GM12878 (cell line): ENCODE data around the gene SLC25A29. TPM values are rescaled to one million over a fixed set of nuclear protein-coding genes. Genes with fewer than 3 reads are reported as not detected.

Experiments
- ATAC-seq: fragments of 200-7000 bp; cut with Tn5 transposase; 3 replicates; pipeline ENCODE4 v1.9.1; 2020; ENCODE audit warnings: mild to moderate bottlenecking, moderate library complexity
- BruUV-seq: library from RNA; stranded (reverse); fragments of 400-500 nt; replicated peaks from 2 replicates; lab custom pipeline; 2021; lab: Mats Ljungman, UMichigan
- CTCF ChIA-PET: fragments of 300-600 bp; sonication (Branson Sonifier 250); formaldehyde crosslinking; extraction: SDS; loops from one replicate; lab custom pipeline; 2021; ENCODE audit warnings: inconsistent platforms; lab: Yijun Ruan, JAX
- POLR2A ChIA-PET: fragments of 350-600 bp; formaldehyde crosslinking; extraction: SDS; loops from one replicate; lab custom pipeline; 2021; ENCODE audit warnings: inconsistent platforms; lab: Charles Lee
- RAD21 ChIA-PET: fragments of 300-600 bp; sonication (Branson Sonifier 250); formaldehyde crosslinking; loops from one replicate; lab custom pipeline; 2023; ENCODE audit warnings: antibody characterized with exemption; ENCODE audit not compliant: unreplicated experiment; lab: Charles Lee
- SMC1A ChIA-PET: fragments of 300-600 bp; sonication (Branson Sonifier 250); formaldehyde crosslinking; loops from one replicate; lab custom pipeline; 2023; ENCODE audit not compliant: unreplicated experiment, uncharacterized antibody; lab: Charles Lee
- DNase-seq: peaks from one replicate; pipeline ENCODE4 v3.0.0-alpha.2; 2011; ENCODE audit warnings: low read depth, low spot score
- FAIRE-seq: peaks from 3 replicates; lab custom pipeline; 2011; peaks lifted over from hg19 to GRCh38; lab: Jason Lieb, UNC
- H2AFZ ChIP-seq: 2 replicates; pipeline ENCODE4 v1.6.0; 2011; ENCODE audit warnings: low read depth, low read length, control low read depth; ENCODE audit not compliant: control insufficient read depth
- H3K27ac ChIP-seq: 2 replicates; pipeline ENCODE4 v1.5.1; 2011; ENCODE audit warnings: control low read depth; ENCODE audit not compliant: control insufficient read depth, insufficient read depth
- H3K27me3 ChIP-seq, 2 experiments: replicated peaks in 1 of 2; 2 replicates each; pipeline versions ENCODE4 v1.6.0 to v1.6.1; 2011; ENCODE audit warnings: low read length in 1 of 2; ENCODE audit not compliant: control insufficient read depth in 2 of 2, insufficient read depth in 2 of 2
- H3K36me3 ChIP-seq, 2 experiments: 2 replicates each; pipeline ENCODE4 v1.5.1; 2011; ENCODE audit warnings: low read length in 1 of 2; ENCODE audit not compliant: control insufficient read depth in 2 of 2, insufficient read depth in 2 of 2
- H3K4me1 ChIP-seq: 2 replicates; pipeline ENCODE4 v1.6.1; 2011; ENCODE audit warnings: mild to moderate bottlenecking, low read length, moderate library complexity, mixed read lengths; ENCODE audit not compliant: control insufficient read depth, insufficient read depth
- H3K4me2 ChIP-seq: 2 replicates; pipeline ENCODE4 v1.6.0; 2011; ENCODE audit warnings: control low read depth; ENCODE audit not compliant: control insufficient read depth, insufficient read depth
- H3K4me3 ChIP-seq: fragments of 200-600 bp; sonication (generic); 2 replicates; pipeline ENCODE4 v1.5.1; 2016
- H3K79me2 ChIP-seq: 2 replicates; pipeline ENCODE4 v1.6.0; 2011; ENCODE audit warnings: low read length; ENCODE audit not compliant: control insufficient read depth, insufficient read depth
- H3K9ac ChIP-seq: 2 replicates; pipeline ENCODE4 v1.8.0; 2011; ENCODE audit warnings: low read length, control low read depth, mixed read lengths; ENCODE audit not compliant: control insufficient read depth, insufficient read depth
- H3K9me3 ChIP-seq: replicated peaks from 3 replicates; pipeline ENCODE4 v1.5.1; 2011; ENCODE audit warnings: mild to moderate bottlenecking, low read length; ENCODE audit not compliant: control insufficient read depth, insufficient read depth
- H4K20me1 ChIP-seq: 2 replicates; pipeline ENCODE4 v1.6.0; 2011; ENCODE audit not compliant: control insufficient read depth, insufficient read depth
- LARP7 ChIP-seq: fragments of 450-650 bp; IDR thresholded peaks from 2 replicates; pipeline ENCODE4 v1.6.1; 2017; ENCODE audit warnings: mild to moderate bottlenecking
- NR2F1 ChIP-seq: fragments of 450-650 bp; conservative IDR thresholded peaks from 2 replicates; pipeline ENCODE4 v1.6.1; 2017; ENCODE audit warnings: mild to moderate bottlenecking
- RAD21 ChIP-seq: IDR thresholded peaks from 2 replicates; pipeline ENCODE4 v1.6.1; 2011; ENCODE audit warnings: mild to moderate bottlenecking, low read depth, low read length, moderate library complexity; ENCODE audit not compliant: insufficient read depth
- RCOR1 ChIP-seq: conservative IDR thresholded peaks from 2 replicates; pipeline ENCODE4 v1.6.1; 2012; ENCODE audit warnings: low read depth, low read length, improper control_type of control experiment
- SMAD1 ChIP-seq: fragments of 450-650 bp; IDR thresholded peaks from 2 replicates; pipeline ENCODE4 v1.6.1; 2018; ENCODE audit warnings: mild to moderate bottlenecking, low read depth; ENCODE audit not compliant: partially characterized antibody
- WGBS: methylation state at CpG from one replicate; pipeline ENCODE4 v1.1.6; 2016; ENCODE audit warnings: low lambda C conversion rate; ENCODE audit not compliant: insufficient replicate concordance, insufficient coverage; ENCODE audit errors: missing lambda C conversion rate; 5-methylcytosine and 5-hydroxymethylcytosine counted together
- in situ Hi-C: fragments of 300-500 bp; cut with MboI; formaldehyde crosslinking; loops from 9 replicates; pipeline ENCODE4 v1.14.3; 2018; ENCODE audit warnings: mixed read lengths
- intact Hi-C: fragments of 100-400 bp; cut with micrococcal nuclease; formaldehyde crosslinking; loops from one replicate; pipeline ENCODE4 v1.14.2; 2022; ENCODE audit not compliant: unreplicated experiment
- polyA plus RNA-seq, 11 experiments: library from polyadenylated mRNA; depleted of rRNA in 4 of 11; unstranded in 6 of 11; stranded (reverse) in 5 of 11; fragments of >200 nt; fragmentation: Nextera tagmentation in 4 of 11; fragmentation: Illumina TruSeq in 1 of 11; extraction: Ambion mirVana in 4 of 11; extraction: Trizol in 1 of 11; gene quantifications; 1 replicate in 1 of 11; 2 replicates in 10 of 11; pipeline versions ENCODE4 v1.2.1 to v1.2.3, GENCODE V29; 2011 to 2016; ENCODE audit warnings: inconsistent platforms in 2 of 11, missing spikeins in 2 of 11, low read depth in 1 of 11
- total RNA-seq, 4 experiments: library from RNA; depleted of rRNA in 3 of 4; stranded (reverse); fragments of >200 nt in 3 of 4; fragmentation: Illumina TruSeq in 1 of 4; extraction: Trizol in 1 of 4; gene quantifications; 2 replicates each; pipeline versions ENCODE4 v1.2.1 to v1.2.3, GENCODE V29; 2013 to 2021
- TF ChIP-seq, protein P1 (sequence below): fragments of 450-650 bp; IDR thresholded peaks from 2 replicates; pipeline ENCODE4 v1.6.1; 2017; ENCODE audit warnings: mild to moderate bottlenecking
- TF ChIP-seq, protein P2 (sequence below), 3 experiments: IDR thresholded peaks in 2 of 3; conservative IDR thresholded peaks in 1 of 3; 2 replicates each; pipeline ENCODE4 v1.5.1; 2011; ENCODE audit warnings: low read depth in 3 of 3, low read length in 3 of 3, mild to moderate bottlenecking in 3 of 3, control low read depth in 2 of 3, moderate library complexity in 2 of 3, inconsistent platforms in 1 of 3, mixed read lengths in 1 of 3; ENCODE audit not compliant: control insufficient read depth in 2 of 3, insufficient read depth in 1 of 3; ENCODE audit errors: extremely low read depth in 1 of 3

SLC25A29 gene
- total and polyA plus RNA-seq, 10 of the 15 experiments (the other 5 are each of a cell fraction or from before 2014, with no cell fraction given), result 0.42 to 13.3 (median 4.0) TPM; not detected in 1

DNA sequence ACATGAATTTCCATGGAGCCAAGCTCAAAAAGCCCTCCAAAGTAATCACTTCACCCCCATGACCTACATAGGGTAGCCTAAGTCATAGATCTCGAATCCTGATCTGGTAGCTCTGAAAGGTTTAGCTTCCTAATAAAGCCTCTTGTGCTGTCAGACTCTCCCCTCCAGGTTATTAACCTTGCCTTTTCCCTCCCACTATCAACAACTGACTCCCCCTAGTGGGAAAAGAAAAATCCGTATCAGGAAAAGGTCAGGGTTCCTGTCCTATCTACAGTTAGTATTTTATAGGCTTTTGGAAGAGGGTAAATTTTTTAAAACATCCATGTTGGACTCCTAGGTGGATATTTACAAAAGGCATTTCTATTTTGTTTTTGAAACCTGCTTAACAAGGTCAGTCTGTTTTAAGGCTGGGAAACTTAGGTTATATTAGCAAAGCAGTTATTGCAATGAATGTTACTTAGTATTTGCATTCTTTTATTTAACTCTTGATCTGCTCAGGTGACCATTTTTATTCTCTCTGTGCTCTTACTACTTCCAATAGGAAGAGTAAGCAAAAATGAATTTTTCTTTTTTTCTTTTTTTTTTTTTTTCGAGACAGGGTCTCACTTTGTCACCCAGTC lies 59.3 kb downstream of the SLC25A29 start:
- Histone ChIP-seq H3K4me2 (peak overlapping the region; percentile 17), H3K27me3 (no peaks in the 10 kb centered on the region), H3K79me2 (peaks cover 86% of the 10 kb centered on the region), H3K27ac (no peak overlapping the region), H3K9ac (no peak overlapping the region), H2AFZ (no peak overlapping the region), H3K4me1 (peaks cover 3% of the 10 kb centered on the region), H4K20me1 (peaks cover 16% of the 10 kb centered on the region), H3K4me3 (no peak overlapping the region), H3K9me3 (no peaks in the 10 kb centered on the region), H3K36me3 (peaks cover 0 to 2% of the 10 kb centered on the region in 2 experiments; a peak in 2 of 4 replicates)
- WGBS, result 14% methylated on average over 2 of the region's 3 CpGs
- no peak for DNase-seq
- FAIRE-seq, result no peak
- ChIA-PET RAD21 (interaction anchor here (0.7 to 1.2 kb wide), 4 partner anchors 18 to 53 kb away, joined by 3 to 4 read pairs (median 3); no protein-coding TSS in a partner anchor), POLR2A (interaction anchor here (0.6 to 1.1 kb wide), 4 partner anchors 26 to 54 kb away, joined by 4 to 7 read pairs (median 6); no protein-coding TSS in a partner anchor), SMC1A (interaction anchor here (0.7 to 1.3 kb wide), 6 partner anchors 10 to 175 kb away, joined by 3 to 6 read pairs (median 4); no protein-coding TSS in a partner anchor), CTCF (interaction anchor here (0.5 to 2.4 kb wide), 14 partner anchors 10 to 190 kb away, joined by 3 to 13 read pairs (median 4); no protein-coding TSS in a partner anchor)
- no peak for TF ChIP-seq LARP7
- TF ChIP-seq, protein P1, sequence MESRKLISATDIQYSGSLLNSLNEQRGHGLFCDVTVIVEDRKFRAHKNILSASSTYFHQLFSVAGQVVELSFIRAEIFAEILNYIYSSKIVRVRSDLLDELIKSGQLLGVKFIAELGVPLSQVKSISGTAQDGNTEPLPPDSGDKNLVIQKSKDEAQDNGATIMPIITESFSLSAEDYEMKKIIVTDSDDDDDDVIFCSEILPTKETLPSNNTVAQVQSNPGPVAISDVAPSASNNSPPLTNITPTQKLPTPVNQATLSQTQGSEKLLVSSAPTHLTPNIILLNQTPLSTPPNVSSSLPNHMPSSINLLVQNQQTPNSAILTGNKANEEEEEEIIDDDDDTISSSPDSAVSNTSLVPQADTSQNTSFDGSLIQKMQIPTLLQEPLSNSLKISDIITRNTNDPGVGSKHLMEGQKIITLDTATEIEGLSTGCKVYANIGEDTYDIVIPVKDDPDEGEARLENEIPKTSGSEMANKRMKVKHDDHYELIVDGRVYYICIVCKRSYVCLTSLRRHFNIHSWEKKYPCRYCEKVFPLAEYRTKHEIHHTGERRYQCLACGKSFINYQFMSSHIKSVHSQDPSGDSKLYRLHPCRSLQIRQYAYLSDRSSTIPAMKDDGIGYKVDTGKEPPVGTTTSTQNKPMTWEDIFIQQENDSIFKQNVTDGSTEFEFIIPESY, result no peak
- 0 out of 2 replicates have a peak, but pooled peaks have one; percentile 14 for TF ChIP-seq NR2F1
- peak; percentile 47; the same call in 1 of the 2 replicates for TF ChIP-seq RAD21
- TF ChIP-seq RCOR1, result no peak
- TF ChIP-seq SMAD1, result no peak
- TF ChIP-seq, protein P2, sequence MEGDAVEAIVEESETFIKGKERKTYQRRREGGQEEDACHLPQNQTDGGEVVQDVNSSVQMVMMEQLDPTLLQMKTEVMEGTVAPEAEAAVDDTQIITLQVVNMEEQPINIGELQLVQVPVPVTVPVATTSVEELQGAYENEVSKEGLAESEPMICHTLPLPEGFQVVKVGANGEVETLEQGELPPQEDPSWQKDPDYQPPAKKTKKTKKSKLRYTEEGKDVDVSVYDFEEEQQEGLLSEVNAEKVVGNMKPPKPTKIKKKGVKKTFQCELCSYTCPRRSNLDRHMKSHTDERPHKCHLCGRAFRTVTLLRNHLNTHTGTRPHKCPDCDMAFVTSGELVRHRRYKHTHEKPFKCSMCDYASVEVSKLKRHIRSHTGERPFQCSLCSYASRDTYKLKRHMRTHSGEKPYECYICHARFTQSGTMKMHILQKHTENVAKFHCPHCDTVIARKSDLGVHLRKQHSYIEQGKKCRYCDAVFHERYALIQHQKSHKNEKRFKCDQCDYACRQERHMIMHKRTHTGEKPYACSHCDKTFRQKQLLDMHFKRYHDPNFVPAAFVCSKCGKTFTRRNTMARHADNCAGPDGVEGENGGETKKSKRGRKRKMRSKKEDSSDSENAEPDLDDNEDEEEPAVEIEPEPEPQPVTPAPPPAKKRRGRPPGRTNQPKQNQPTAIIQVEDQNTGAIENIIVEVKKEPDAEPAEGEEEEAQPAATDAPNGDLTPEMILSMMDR (IDR thresholded peaks at IDR 0.05 in 2 of 3, conservative IDR thresholded peaks at IDR 0.05 in 1 of 3; ENCODE audit: control insufficient read depth in 2 of 3, extremely low read depth in 1 of 3, insufficient read depth in 1 of 3, low read depth in 3 of 3, low read length in 3 of 3), result peak; percentile 48 to 58 (median 55)
- intact Hi-C loops, result no loop called here
- no TSS peak for BruUV-seq
- in situ Hi-C loops, result no loop called here
- ATAC-seq, result peak; percentile 43
